COLO668 (cell line): ENCODE measurements around the gene MYO6.
A peak's percentile ranks its signal among the peaks of the same experiment; 100 is the strongest.

ENCODE experiments used
- DNase-seq: peaks from one replicate; lab custom pipeline; 2025; ENCODE audit not compliant: unreplicated experiment; lab: John Stamatoyannopoulos, UW

MYO6 gene

DNA sequence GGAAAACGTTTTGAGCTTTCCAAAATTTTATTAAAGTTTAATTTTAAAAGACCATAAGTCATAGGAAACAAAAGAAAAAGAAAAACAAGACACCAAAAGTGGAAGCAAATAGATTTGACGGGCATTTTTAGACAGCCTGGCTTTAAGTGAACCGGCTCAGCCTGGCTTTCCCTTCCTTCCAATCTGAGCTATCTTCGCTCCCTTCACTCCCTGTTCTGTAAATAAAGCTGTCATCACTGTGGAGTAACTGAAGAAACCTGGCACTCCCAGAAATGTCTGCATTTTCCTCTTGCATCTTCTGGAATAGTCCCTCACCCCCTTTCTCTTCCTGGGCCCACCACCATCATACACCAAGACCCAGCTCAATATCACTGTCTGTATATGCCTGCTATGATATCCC lies 191.5 kb downstream of the MYO6 start:
- DNase-seq: no peak

DNA sequence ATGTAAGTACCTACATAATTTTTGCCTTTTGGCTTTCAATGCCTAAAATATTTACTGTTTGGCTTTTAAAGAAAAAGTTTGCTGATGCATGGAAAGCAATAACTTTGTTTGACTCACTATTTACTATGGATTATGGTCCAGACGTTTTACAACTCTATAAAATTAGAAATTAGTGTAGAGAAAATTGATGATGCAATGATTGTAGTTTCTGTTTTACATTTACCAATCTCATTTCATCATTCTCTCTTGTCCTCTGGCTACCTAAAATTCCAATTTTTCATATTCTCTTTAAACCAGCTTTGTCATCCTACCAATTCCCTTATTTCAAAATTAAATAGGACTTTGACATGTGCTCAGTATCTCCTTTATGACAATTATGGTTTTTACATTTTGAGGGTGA lies 192.5 kb downstream of the MYO6 start:
- DNase-seq: no peak

DNA sequence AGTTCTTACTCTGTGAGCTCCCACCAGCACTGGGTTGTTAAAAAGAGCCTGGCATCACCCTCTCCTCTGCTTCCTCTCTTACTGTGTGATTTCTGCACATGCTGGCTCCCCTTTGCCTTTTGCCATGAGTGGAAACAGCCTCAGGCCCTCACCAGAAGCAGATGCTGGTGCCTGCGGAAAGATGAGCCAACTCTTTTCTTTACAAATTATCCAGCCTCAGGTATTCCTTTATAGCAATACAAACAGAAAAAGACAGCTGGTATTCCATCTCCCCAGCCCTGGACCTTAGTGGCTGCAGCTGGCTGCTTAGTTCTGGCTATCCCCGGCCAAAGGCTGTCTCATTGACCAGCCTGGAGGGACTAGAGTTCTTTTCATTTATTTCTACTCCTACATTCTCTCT lies 194.3 kb downstream of the MYO6 start:
- peak; percentile 22 for DNase-seq

DNA sequence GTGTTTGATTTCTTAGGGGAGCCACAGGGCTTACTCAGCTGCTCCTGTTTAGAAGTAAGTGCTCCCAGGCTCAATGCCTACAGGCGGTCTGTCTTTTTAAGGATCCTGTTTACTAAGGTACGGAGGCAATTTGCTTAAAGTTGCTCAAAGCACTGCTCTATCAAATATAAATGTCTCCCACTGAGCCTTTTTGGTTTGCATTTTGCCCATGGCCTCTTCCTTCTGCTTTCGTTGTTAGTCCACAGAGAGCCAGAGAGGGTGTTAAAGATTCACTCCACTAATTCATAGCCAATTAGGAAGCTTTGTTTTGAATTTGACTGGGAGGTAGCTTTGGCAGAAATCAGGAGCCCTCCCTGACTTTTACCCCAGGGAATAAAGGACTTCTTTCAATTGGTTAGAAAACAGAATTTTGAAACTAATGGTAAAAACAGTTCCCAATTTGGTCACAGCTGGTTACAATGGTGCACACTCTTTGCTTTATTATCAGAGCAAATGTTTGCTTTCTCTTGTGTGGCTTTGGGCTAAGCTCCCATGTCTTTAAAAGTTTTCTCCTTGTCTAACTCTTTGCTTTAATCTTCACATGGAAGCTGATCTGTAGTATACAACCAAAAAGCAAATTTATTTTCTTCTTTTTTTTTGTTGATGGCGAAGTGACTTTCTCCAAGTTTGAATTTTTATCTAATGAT lies 197.2 kb downstream of the MYO6 start:
- no peak for DNase-seq

DNA sequence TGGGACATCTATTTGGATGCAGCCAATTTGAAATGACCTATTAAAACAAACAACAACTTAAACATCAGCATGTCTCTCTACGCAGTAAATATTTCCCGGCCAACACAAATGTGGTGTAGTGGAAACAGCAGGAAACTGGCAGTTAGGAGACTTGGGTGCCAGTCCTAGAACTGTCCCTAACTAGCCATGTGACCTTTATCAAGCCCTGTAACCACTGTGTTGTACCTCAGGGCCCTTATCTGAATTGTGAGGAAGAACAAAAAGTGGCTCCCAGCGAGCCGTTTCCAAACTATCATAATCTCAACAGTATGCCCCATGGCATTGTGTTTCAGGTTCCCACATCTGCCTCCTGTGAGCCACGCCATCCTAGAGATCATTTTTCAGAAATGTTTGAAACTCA lies 198.9 kb downstream of the MYO6 start:
- no peak for DNase-seq

DNA sequence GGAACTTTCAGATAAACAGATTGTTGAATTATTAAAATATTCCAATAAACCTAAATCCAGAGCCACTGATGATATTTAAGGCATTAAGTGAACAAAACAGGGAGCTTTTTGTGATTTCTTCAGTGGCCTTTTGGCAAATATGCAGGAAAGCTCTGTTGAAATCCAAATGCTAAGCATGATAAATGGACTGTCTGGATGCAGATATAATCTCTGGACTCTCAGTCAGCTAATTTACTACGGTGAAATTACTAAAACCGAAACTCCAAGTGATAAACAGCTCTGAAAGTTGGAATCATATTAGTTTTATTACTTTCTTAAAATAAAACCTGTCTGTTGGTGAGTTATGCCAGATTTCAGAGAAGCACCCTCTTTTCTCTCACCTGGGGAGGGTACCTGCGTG lies 203.1 kb downstream of the MYO6 start:
- DNase-seq: no peak

DNA sequence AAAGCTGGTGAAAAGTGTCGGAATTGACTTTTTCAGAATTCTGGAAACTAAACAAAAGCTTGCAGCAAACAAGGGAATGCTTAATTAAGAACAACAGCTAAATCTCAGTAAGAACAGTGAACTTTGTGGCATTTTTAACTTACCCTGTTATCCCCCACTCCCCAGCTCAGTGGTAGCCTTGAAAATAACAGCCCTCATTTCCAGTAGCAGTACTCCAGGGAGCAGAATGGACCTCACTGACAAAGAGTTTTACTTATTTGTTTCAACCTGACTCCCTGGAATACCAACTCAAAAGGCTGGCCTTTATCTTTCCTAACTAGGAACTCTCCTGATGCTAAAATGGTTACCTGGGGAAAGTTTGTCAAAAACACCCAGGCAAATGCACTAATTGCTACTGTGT lies 214.5 kb downstream of the MYO6 start:
- no peak for DNase-seq

DNA sequence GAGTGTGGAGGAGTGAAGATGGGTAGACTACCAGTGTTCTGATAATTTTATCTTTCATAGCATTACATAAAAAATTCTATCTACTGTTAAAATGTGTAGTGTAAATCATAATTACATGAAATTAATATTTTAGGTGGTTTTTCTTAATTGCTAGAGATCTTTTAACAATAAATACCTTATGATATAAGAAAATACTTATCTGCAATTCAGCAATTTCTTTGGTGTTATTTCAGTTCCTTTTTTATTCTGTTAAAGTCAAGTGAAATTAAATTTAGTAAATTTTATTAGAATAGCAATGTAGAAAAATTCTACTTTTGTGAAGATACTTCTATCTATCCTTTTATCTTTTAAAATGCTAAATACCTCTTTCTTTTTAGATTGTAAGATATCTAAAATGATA lies 219.1 kb downstream of the MYO6 start:
- DNase-seq: no peak
